ENCODE data around the gene PAX7. TPM values are rescaled to one million over a fixed set of nuclear protein-coding genes. Genes with fewer than 3 reads are reported as not detected.

PAX7 gene
- polyA plus RNA-seq, 1 donor = 0.06 TPM

DNA sequence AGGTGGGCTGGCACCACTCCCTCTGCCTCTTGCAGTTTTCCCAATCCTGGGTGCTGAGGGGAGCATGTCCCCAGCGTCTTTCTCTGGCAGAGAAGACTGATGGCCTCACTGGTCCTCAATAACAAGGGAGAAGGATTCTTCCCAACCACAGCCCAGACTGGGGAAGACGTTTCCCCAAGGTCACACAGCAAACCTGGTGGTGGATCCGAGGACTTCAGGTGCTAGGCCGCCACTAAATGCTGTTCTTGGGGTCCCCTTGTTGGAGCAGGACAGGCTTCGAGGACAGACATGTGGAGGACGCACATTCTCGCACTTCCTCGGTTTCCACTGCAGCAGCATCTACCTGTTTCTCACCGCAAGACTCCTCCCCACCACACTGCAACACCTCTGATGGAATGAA is 30.9 kb upstream of the PAX7 start:
- Histone ChIP-seq H3K27ac (ENCODE audit: low read length) (no peak overlapping the region), H3K9me3 (ENCODE audit: control insufficient read depth, low read depth, low read length) (no peaks in the 10 kb centered on the region), H3K36me3 (ENCODE audit: control insufficient read depth, insufficient read depth, low read length) (no peaks in the 10 kb centered on the region), H3K4me3 (ENCODE audit: low read length) (no peak overlapping the region), H3K4me1 (ENCODE audit: control insufficient read depth, insufficient read depth, low read length) (no peaks in the 10 kb centered on the region), H3K27me3 (ENCODE audit: control insufficient read depth, insufficient read depth, low read length) (peaks cover 27% of the 10 kb centered on the region)
- 86% methylated on average over 3 of the region's 9 CpGs for WGBS (ENCODE audit: insufficient coverage, low lambda C conversion rate)
- no peak for DNase-seq

DNA sequence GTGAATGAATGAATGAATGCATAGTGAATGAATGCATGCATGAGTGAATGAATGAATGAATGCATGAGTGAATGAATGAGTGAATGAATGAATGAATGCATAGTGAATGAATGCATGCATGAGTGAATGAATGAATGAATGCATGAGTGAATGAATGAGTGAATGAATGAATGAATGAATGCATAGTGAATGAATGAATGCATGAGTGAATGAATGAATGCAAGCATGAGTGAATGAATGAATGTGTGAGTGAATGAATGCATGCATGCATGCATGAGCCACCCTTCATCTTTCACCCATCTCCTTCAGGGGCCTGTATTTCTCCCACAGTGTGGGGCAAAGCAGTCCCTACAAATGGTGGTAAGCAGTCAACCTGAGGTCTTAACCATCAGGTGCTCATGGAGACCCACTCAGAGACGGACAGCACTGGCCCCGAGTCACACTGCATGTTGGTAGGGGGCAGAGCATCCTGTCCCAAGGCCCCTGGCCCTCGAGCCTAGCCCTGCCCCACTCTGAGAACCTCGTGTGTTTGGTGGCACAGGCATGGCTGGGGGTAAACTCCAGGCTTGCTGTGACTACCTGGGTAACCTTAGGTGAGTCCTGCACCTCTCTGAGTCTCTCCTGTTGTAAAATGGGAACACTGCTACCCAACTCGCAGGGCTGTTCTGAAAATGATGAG is 28.0 kb upstream of the PAX7 start:
- H3K36me3 ChIP-seq (ENCODE audit: control insufficient read depth, insufficient read depth, low read length) = no peaks in the 10 kb centered on the region
- no peak for DNase-seq
- no peaks in the 10 kb centered on the region for H3K9me3 ChIP-seq (ENCODE audit: control insufficient read depth, low read depth, low read length)
- H3K27me3 ChIP-seq (ENCODE audit: control insufficient read depth, insufficient read depth, low read length) = peaks cover 39% of the 10 kb centered on the region
- H3K27ac ChIP-seq (ENCODE audit: low read length) = no peak overlapping the region
- no CpG with 5 or more reads among the region's 5 CpGs for WGBS (ENCODE audit: insufficient coverage, low lambda C conversion rate)
- no peak overlapping the region for H3K4me3 ChIP-seq (ENCODE audit: low read length)
- H3K4me1 ChIP-seq (ENCODE audit: control insufficient read depth, insufficient read depth, low read length) = no peaks in the 10 kb centered on the region

DNA sequence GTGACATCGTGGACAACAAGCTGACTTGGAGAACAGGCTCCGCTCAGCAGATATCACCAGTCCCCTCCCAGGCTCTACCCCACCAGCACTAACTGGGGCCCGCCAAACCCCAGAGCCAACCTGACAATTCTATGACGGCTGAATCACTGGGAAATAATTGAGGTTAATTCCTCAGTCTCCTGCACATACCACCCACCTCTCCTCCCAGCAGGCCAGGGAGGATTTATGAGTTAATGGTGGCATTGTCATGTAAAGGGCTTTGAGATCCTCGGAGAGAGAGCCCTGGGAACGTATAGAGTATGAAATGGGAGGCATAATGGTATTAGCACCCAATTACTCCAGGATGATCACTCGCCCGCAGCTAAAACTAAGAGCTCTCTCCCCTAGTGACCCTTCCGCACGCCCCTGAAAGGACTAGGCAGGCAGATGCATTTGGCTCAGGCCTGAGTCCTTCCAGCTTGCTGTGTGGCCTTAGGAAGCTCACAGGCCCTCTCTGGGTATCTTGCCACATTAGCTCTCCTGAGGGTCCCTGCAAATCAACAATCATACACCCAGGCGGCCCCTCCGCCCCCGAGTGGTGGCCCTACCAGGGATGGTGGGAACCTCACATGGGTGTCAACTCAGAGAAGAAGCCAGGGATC is 27.3 kb upstream of the PAX7 start:
- no CpG with 5 or more reads among the region's 13 CpGs for WGBS (ENCODE audit: insufficient coverage, low lambda C conversion rate)
- Histone ChIP-seq H3K36me3 (ENCODE audit: control insufficient read depth, insufficient read depth, low read length) (no peaks in the 10 kb centered on the region), H3K4me3 (ENCODE audit: low read length) (no peak overlapping the region), H3K4me1 (ENCODE audit: control insufficient read depth, insufficient read depth, low read length) (no peaks in the 10 kb centered on the region), H3K27ac (ENCODE audit: low read length) (no peak overlapping the region), H3K9me3 (ENCODE audit: control insufficient read depth, low read depth, low read length) (no peaks in the 10 kb centered on the region), H3K27me3 (ENCODE audit: control insufficient read depth, insufficient read depth, low read length) (peaks cover 39% of the 10 kb centered on the region)
- no peak for DNase-seq

DNA sequence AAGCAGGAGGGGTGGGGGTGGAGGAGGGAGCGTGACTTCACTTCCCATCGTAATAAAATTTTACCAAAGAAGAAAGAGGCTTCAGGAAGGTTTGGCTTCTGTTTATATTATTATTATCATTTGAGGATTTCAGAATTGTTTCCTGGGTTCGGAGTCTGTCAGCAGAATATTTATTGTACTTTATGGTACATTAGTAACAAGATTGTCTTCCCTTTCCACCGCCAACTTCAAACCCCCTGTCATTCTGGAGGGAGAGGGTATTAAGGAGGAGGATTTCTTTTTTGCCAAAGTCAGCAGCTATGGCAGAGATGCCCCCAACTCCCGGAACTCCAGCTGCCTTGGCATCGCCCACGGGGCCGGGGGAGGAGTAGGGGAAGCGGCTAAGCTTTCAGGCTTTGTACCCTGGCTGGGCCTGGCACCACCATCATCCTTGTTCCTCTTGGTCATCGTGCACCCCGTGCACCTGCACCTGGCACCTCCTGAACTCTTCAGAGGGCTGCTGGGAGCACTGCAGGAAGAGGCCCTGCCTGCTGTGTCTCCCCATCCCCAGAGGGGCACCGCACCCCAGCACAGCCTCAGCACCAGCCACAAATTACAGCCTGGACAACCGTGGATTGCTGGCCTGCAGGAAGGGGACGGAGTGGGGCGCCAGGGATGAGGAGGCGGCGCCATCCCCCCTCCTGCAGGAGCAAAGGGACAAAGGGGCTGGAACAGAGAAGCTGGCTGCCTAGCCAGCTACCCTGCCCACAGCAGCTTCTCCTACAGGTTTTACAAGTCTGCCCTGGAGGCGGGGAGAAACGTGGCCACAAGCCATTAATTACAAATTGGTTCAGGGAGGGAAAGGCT is 24.0 kb upstream of the PAX7 start:
- Histone ChIP-seq H3K27me3 (ENCODE audit: control insufficient read depth, insufficient read depth, low read length) (peaks cover 32% of the 10 kb centered on the region), H3K36me3 (ENCODE audit: control insufficient read depth, insufficient read depth, low read length) (no peaks in the 10 kb centered on the region), H3K27ac (ENCODE audit: low read length) (no peak overlapping the region), H3K4me3 (ENCODE audit: low read length) (no peak overlapping the region), H3K4me1 (ENCODE audit: control insufficient read depth, insufficient read depth, low read length) (no peaks in the 10 kb centered on the region), H3K9me3 (ENCODE audit: control insufficient read depth, low read depth, low read length) (no peaks in the 10 kb centered on the region)
- DNase-seq = no peak
- WGBS (ENCODE audit: insufficient coverage, low lambda C conversion rate) = no CpG with 5 or more reads among the region's 19 CpGs

DNA sequence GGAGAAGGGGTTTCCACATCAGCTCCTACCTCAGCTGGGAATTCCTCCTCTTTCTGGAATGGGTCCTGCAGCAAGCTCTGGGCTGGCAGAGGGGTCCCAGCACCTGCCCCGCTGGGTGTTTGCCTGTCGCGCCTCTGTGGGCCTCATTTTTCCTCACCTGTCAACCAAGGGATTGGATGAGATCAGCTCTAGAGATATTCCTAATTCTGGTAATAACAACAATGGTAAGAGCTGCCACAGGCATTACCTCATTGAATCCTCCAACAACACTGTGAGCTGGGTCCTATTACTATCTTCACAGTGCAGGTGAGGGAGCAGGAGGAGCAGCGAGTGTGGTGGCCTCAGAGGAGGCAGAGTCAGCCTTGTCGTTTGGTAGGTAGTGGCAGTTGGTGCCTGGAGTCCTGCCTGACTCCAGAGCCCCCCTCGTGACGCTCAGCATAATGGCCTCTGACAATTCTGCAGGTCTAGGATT is 23.3 kb upstream of the PAX7 start:
- WGBS (ENCODE audit: insufficient coverage, low lambda C conversion rate) = 80% methylated on average over 1 of the region's 7 CpGs
- Histone ChIP-seq H3K27ac (ENCODE audit: low read length) (no peak overlapping the region), H3K9me3 (ENCODE audit: control insufficient read depth, low read depth, low read length) (no peaks in the 10 kb centered on the region), H3K4me3 (ENCODE audit: low read length) (no peak overlapping the region), H3K27me3 (ENCODE audit: control insufficient read depth, insufficient read depth, low read length) (peaks cover 39% of the 10 kb centered on the region), H3K4me1 (ENCODE audit: control insufficient read depth, insufficient read depth, low read length) (no peaks in the 10 kb centered on the region), H3K36me3 (ENCODE audit: control insufficient read depth, insufficient read depth, low read length) (no peaks in the 10 kb centered on the region)
- no peak for DNase-seq

DNA sequence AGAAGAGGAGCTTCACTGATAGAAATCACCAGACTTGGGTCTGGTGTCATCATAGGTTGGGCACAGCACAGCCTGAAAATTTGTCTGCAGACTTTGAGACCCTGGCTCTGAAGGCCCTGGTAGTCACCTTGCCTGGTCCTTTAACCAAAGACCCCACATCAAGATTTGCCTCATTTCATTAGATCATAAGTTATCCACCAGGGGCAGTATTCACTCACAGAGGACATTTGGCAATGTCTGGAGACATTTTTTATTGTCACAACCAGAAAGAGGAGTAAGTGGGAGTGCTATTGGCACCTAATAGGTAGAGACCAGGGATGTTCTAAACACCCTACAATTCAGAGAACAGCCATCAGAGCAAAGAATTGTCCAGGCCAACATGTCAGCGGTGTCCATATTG is 22.1 kb upstream of the PAX7 start:
- no peak for DNase-seq
- no peaks in the 10 kb centered on the region for H3K9me3 ChIP-seq (ENCODE audit: control insufficient read depth, low read depth, low read length)
- H3K4me3 ChIP-seq (ENCODE audit: low read length) = no peak overlapping the region
- peaks cover 31% of the 10 kb centered on the region for H3K27me3 ChIP-seq (ENCODE audit: control insufficient read depth, insufficient read depth, low read length)
- H3K36me3 ChIP-seq (ENCODE audit: control insufficient read depth, insufficient read depth, low read length) = no peaks in the 10 kb centered on the region
- H3K27ac ChIP-seq (ENCODE audit: low read length) = no peak overlapping the region
- WGBS (ENCODE audit: insufficient coverage, low lambda C conversion rate) = 83% methylated on average over 1 of the region's 1 CpG
- no peaks in the 10 kb centered on the region for H3K4me1 ChIP-seq (ENCODE audit: control insufficient read depth, insufficient read depth, low read length)

DNA sequence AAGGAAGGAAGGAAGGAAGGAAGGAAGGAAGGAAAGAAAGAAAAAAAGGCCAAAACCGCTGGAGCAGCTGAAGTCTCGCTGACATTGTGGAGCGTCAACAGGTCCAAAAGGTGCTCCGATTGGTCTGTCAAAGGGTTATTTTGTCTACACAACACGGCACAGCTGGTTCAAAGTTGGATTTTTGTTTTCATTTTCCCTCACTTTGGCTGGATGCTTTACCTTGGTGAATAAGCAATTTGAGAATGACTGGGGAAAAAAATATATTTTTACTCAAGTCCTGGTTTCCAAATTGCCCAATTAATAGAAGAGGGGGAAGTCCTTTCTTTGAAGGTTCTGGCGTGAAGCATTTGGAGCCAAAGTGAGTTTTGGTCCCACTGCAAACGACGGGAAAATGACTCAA is 19.3 kb upstream of the PAX7 start:
- Histone ChIP-seq H3K4me1 (ENCODE audit: control insufficient read depth, insufficient read depth, low read length) (no peaks in the 10 kb centered on the region), H3K27me3 (ENCODE audit: control insufficient read depth, insufficient read depth, low read length) (peaks cover 35% of the 10 kb centered on the region), H3K27ac (ENCODE audit: low read length) (no peak overlapping the region), H3K4me3 (ENCODE audit: low read length) (no peak overlapping the region), H3K9me3 (ENCODE audit: control insufficient read depth, low read depth, low read length) (no peaks in the 10 kb centered on the region), H3K36me3 (ENCODE audit: control insufficient read depth, insufficient read depth, low read length) (no peaks in the 10 kb centered on the region)
- DNase-seq = no peak
- 37% methylated on average over 5 of the region's 8 CpGs for WGBS (ENCODE audit: insufficient coverage, low lambda C conversion rate)

DNA sequence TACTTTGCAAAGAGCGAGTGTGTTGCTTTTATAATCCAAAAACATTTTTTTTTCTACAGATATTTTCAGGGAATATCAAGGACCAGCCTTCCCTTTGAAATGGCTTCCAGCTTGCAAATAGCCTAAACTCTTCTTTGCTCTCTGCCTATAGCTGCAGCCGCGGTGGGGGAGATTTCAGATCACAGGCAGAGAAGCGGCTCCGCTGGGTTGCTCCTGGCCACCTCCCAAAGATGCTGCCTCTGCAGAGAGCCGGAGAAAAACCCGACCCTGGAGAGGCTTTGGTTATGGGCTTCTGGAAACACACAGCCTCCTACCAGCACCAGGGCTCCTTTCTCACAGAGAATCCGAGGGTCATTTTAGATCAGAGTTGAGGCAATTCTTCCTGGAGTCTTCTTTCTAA is 18.6 kb upstream of the PAX7 start:
- Histone ChIP-seq H3K4me1 (ENCODE audit: control insufficient read depth, insufficient read depth, low read length) (no peaks in the 10 kb centered on the region), H3K27me3 (ENCODE audit: control insufficient read depth, insufficient read depth, low read length) (peaks cover 30% of the 10 kb centered on the region), H3K4me3 (ENCODE audit: low read length) (no peak overlapping the region), H3K27ac (ENCODE audit: low read length) (no peak overlapping the region), H3K9me3 (ENCODE audit: control insufficient read depth, low read depth, low read length) (no peaks in the 10 kb centered on the region), H3K36me3 (ENCODE audit: control insufficient read depth, insufficient read depth, low read length) (no peaks in the 10 kb centered on the region)
- no CpG with 5 or more reads among the region's 8 CpGs for WGBS (ENCODE audit: insufficient coverage, low lambda C conversion rate)
- no peak for DNase-seq

DNA sequence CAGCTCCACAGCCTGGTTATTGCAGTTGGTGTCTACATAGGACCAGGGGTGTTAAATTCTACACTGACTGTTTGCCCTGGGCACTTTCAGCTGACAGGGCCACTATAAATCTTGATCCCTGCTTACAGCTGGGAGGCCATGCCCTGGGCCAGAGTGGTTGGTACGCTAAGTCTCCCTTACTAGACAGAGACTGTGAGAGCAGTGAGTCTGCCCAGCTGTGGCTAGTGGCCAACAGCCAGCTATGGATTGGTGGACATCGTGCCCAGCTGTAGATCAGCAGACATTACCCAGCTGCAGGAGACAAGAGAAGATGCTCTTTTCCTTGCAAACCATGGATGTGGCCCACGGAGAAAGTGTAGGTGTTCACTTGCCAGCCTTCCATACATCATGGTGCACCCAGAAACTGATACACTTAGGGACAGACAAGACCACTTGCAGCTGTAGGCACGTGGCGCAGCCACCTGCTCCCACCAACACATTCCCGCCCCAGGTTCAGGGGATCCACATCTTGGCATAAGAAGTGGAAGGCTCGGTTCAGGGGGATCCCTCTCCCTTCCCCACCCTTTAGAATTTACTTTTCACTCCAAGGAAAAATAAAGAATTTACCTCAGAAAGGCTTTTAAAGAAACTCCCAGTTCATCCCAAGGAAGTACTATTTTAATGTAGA is 16.4 kb upstream of the PAX7 start:
- WGBS (ENCODE audit: insufficient coverage, low lambda C conversion rate) = no CpG with 5 or more reads among the region's 7 CpGs
- H3K4me3 ChIP-seq (ENCODE audit: low read length) = no peak overlapping the region
- H3K36me3 ChIP-seq (ENCODE audit: control insufficient read depth, insufficient read depth, low read length) = no peaks in the 10 kb centered on the region
- H3K27me3 ChIP-seq (ENCODE audit: control insufficient read depth, insufficient read depth, low read length) = peaks cover 25% of the 10 kb centered on the region
- no peaks in the 10 kb centered on the region for H3K4me1 ChIP-seq (ENCODE audit: control insufficient read depth, insufficient read depth, low read length)
- DNase-seq = no peak
- H3K27ac ChIP-seq (ENCODE audit: low read length) = no peak overlapping the region
- no peaks in the 10 kb centered on the region for H3K9me3 ChIP-seq (ENCODE audit: control insufficient read depth, low read depth, low read length)
